ENCODE measurements around the gene ACTA1. TPM values are rescaled to one million over a fixed set of nuclear protein-coding genes. Genes with fewer than 3 reads are reported as not detected.
A peak's percentile ranks its signal among the peaks of the same experiment; 100 is the strongest.
"Not testable (repeated sequence)": the region's sequence is repeated elsewhere in the genome, so short reads cannot be mapped to it uniquely, and the experiment has no call there.

ACTA1 gene
- total and polyA plus RNA-seq, 9 of the 15 experiments (the other 6 are each of a cell fraction or from before 2014, with no cell fraction given), result 0.07 to 0.36 TPM; not detected in 7

GRCh38 chr1:229479660-229480399 is 45.9 kb upstream of the ACTA1 start (continued):
- TF ChIP-seq, protein P1, sequence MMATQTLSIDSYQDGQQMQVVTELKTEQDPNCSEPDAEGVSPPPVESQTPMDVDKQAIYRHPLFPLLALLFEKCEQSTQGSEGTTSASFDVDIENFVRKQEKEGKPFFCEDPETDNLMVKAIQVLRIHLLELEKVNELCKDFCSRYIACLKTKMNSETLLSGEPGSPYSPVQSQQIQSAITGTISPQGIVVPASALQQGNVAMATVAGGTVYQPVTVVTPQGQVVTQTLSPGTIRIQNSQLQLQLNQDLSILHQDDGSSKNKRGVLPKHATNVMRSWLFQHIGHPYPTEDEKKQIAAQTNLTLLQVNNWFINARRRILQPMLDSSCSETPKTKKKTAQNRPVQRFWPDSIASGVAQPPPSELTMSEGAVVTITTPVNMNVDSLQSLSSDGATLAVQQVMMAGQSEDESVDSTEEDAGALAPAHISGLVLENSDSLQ (IDR thresholded peaks at IDR 0.05), result 0 out of 2 replicates have a peak, but pooled peaks have one; percentile 24
- peak in 1 of 2 experiments; percentile 25; a peak in 1 of 4 replicates for TF ChIP-seq HDAC1 (IDR thresholded peaks at IDR 0.05)
- TF ChIP-seq JUND (IDR thresholded peaks at IDR 0.05; ENCODE audit: borderline replicate concordance, low read depth, low read length), result no peak
- TF ChIP-seq JUND (tag; IDR thresholded peaks at IDR 0.05; ENCODE audit: borderline replicate concordance, low read depth, low read length), result 0 out of 3 replicates have a peak, but pooled peaks have one; percentile 15
- TF ChIP-seq ZNF134 (CRISPR knock-in tag; conservative IDR thresholded peaks at IDR 0.05), result no peak

DNA sequence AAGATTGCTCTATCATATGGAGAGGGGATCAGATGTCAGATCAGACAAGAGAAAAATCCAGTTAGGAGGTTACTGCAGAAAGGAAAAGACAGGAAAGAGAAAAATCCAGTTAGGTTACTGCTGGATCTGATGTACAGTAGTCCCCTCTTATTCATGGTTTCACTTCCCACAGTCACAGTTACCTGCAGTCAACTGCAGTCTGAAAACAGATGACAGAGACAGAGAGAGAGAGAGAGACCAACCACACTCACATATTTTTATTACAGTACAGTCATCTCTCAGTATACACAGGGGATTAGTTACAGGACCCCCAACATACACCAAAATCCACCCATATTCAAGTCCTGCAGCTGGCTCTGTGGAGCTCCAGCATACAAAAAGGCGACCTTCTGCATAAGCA is 45.0 kb upstream of the ACTA1 start:
- H3K79me2 ChIP-seq (ENCODE audit: control insufficient read depth, insufficient read depth, low read length), result no peaks in the 10 kb centered on the region
- H3K27me3 ChIP-seq (ENCODE audit: control insufficient read depth in 2 of 2, insufficient read depth in 2 of 2, low read length in 2 of 2), result no peaks in the 10 kb centered on the region
- POLR2A ChIA-PET, result interaction anchor here (1.5 kb wide), 1 partner anchor 11 kb away, joined by 3 read pairs; no protein-coding TSS in a partner anchor
- no peaks in the 10 kb centered on the region for H3K9me1 ChIP-seq (ENCODE audit: control insufficient read depth, insufficient read depth, low read length)
- H2AFZ ChIP-seq (ENCODE audit: low read depth, low read length), result no peak overlapping the region
- H3K9me3 ChIP-seq (replicated peaks; ENCODE audit: control insufficient read depth, insufficient read depth, low read depth, low read length), result no peaks in the 10 kb centered on the region
- 72% methylated on average over 1 of the region's 1 CpG for WGBS (ENCODE audit: insufficient coverage, low coverage, missing lambda C conversion rate)
- peaks cover 88% of the 10 kb centered on the region for H3K36me3 ChIP-seq (ENCODE audit: control insufficient read depth, insufficient read depth, low read length)
- ATAC-seq (no peak), FAIRE-seq (no peak), DNase-seq (ENCODE audit: extremely low read depth in 1 of 4, low spot score in 3 of 4) (no peak)
- in situ Hi-C loops (cut with MboI) (loop anchor here (10.0 kb wide), 1 partner anchor 794 kb away; no protein-coding TSS in a partner anchor), intact Hi-C loops (cut with micrococcal nuclease) (no loop called here)
- H3K4me2 ChIP-seq (ENCODE audit: insufficient read depth, low read length), result no peak overlapping the region
- no peaks in the 10 kb centered on the region; the same call in 1 of the 2 replicates for H4K20me1 ChIP-seq (replicated peaks; ENCODE audit: control insufficient read depth, insufficient read depth, low read length)
- H3K27ac ChIP-seq (ENCODE audit: extremely low read depth, low read depth, low read length), result no peak overlapping the region
- peaks cover 0 to 8% of the 10 kb centered on the region in 2 experiments; a peak in 1 of 5 replicates for H3K4me1 ChIP-seq (replicated peaks in 1 of 2; ENCODE audit: control insufficient read depth in 2 of 2, insufficient read depth in 2 of 2, low read length in 2 of 2)
- no peak overlapping the region for H3K4me3 ChIP-seq
- TF ChIP-seq GTF2F1 (IDR thresholded peaks at IDR 0.05; ENCODE audit: low read depth, low read length), result no peak
- no peak for TF ChIP-seq POLR2G (IDR thresholded peaks at IDR 0.05; ENCODE audit: low read depth, low read length)
- TF ChIP-seq TAL1 (IDR thresholded peaks at IDR 0.05), result no peak
- no peak for TF ChIP-seq RBM15 (IDR thresholded peaks at IDR 0.05; ENCODE audit: insufficient read depth, low read length)
- H3K9ac ChIP-seq (ENCODE audit: insufficient read depth in 1 of 2, low read depth in 2 of 2, low read length in 2 of 2), result no peak overlapping the region
- CTCF ChIA-PET (ENCODE audit: low intra/inter-chr PET ratio), result interaction anchor here (4.1 kb wide), 1 partner anchor 220 kb away, joined by 50 read pairs; no protein-coding TSS in a partner anchor
- no TSS peak for BruUV-seq (replicated peaks)

- in situ Hi-C loops (cut with MboI), result loop anchor here (10.0 kb wide), 1 partner anchor 791 kb away; no protein-coding TSS in a partner anchor
- WGBS (ENCODE audit: insufficient coverage, low coverage, missing lambda C conversion rate), result 92% methylated on average over 11 of the region's 13 CpGs
- H3K79me2 ChIP-seq (ENCODE audit: control insufficient read depth, insufficient read depth, low read length); H3K4me3 ChIP-seq; BruUV-seq (replicated peaks); H3K27ac ChIP-seq (ENCODE audit: extremely low read depth, low read depth, low read length); H3K4me1 ChIP-seq (replicated peaks in 1 of 2; ENCODE audit: control insufficient read depth in 2 of 2, insufficient read depth in 2 of 2, low read length in 2 of 2); intact Hi-C loops (cut with micrococcal nuclease); H4K20me1 ChIP-seq (replicated peaks; ENCODE audit: control insufficient read depth, insufficient read depth, low read length); H3K27me3 ChIP-seq (ENCODE audit: control insufficient read depth in 2 of 2, insufficient read depth in 2 of 2, low read length in 2 of 2); DNase-seq (ENCODE audit: extremely low read depth in 1 of 4, low spot score in 3 of 4); ATAC-seq; H3K9me1 ChIP-seq (ENCODE audit: control insufficient read depth, insufficient read depth, low read length); H3K4me2 ChIP-seq (ENCODE audit: insufficient read depth, low read length); FAIRE-seq; H3K9ac ChIP-seq (ENCODE audit: insufficient read depth in 1 of 2, low read depth in 2 of 2, low read length in 2 of 2); H3K9me3 ChIP-seq (replicated peaks; ENCODE audit: control insufficient read depth, insufficient read depth, low read depth, low read length); H2AFZ ChIP-seq (ENCODE audit: low read depth, low read length): not testable (repeated sequence)
- peaks cover 84% of the 10 kb centered on the region for H3K36me3 ChIP-seq (ENCODE audit: control insufficient read depth, insufficient read depth, low read length)
- CTCF ChIA-PET (ENCODE audit: low intra/inter-chr PET ratio), result interaction anchor here (1.7 kb wide), 1 partner anchor 218 kb away, joined by 5 read pairs; no protein-coding TSS in a partner anchor
- POLR2A ChIA-PET, result interaction anchor here (0.6 to 2.0 kb wide), 2 partner anchors 21 to 451 kb away, joined by 3 to 5 read pairs; no protein-coding TSS in a partner anchor
These were observed 42.0 kb upstream of the ACTA1 start for GRCh38 chr1:229475859-229476258.

All from K562 (cell line).